Frontal cortex (tissue), 4 donors: ENCODE measurements around the gene LYST. TPM values are rescaled to one million over a fixed set of nuclear protein-coding genes. Genes with fewer than 3 reads are reported as not detected.
A peak's percentile ranks its signal among the peaks of the same experiment; 100 is the strongest.
"Not testable (repeated sequence)": the region's sequence is repeated elsewhere in the genome, so short reads cannot be mapped to it uniquely, and the experiment has no call there.

ENCODE experiments used
- DNase-seq, 2 donors: peaks; one replicate each; pipeline ENCODE4 v3.0.0; 2012; ENCODE audit warnings: low spot score in 2 of 2
- FAIRE-seq: peaks from 2 replicates; lab custom pipeline; 2012; peaks lifted over from hg19 to GRCh38; lab: Jason Lieb, UNC
- total RNA-seq: library from RNA; depleted of rRNA; stranded (reverse); fragments of >200 nt; gene quantifications from one replicate; pipeline ENCODE4 v1.2.3, GENCODE V29; 2014
- donor health status: control.
- donor health status: control.
- donor health status: control.

Gene LYST
- total RNA-seq, 1 donor from 2014 or later: 66.0 TPM

DNA sequence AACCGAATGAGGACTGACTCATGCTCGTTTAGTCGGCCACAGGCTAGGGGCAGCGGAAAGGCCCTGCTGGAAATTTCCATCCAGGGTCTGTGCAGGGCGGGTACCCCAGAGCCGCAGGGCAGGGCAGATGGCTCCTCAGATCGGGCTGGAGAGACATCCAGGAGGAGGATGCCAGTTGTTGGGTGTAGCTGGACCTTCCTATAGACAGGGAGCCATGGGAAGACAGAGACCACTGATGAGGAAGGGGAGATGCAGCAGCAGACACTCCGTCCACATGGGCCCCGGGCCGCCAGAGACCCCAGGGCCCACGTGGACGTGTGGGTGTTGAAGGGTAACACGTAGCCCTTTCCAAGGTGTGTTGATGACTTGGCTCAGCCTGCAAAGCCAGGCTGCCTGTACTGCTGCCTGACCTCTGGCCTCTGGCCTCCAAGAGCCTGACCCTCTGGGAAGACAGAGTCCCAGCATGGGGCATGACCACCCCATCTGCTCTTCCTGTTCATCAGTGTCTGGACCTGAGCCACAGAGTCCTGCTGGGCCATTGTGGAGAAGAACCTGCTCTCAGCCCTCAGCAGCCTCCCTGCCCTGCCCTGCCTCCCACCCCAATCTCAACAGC lies 221.9 kb downstream of the LYST start:
- DNase-seq (no peak), FAIRE-seq (no peak)

GRCh38 chr1:235643837-235644692 lies 222.6 kb downstream of the LYST start:
- no peak for DNase-seq
- FAIRE-seq: no peak

DNA sequence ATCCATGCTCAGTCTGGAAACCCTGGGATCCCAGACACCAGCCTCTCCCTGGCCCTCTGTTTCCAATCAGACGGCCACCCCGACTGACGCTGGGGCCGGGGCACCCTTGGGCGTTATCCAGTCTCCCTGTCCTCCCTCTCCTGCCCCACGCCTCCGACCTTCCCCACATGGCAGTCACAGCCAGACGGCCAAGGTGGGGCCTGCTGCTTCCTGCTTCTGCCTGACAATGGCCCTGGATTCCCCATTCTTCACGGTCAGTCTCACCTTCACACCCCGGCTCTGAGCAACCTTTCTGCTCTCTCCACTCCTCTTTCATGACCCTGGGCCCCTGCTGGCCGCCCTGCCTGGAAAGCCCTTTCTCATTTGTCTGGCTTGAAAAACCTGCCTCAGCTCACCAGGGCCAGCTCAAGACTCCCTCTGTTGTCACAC lies 223.7 kb downstream of the LYST start:
- FAIRE-seq: no peak
- DNase-seq: no peak

- DNase-seq (peak in 1 of 2 donors; percentile 40), FAIRE-seq (no peak)
Measured at GRCh38 chr1:235642011-235642942, 224.4 kb downstream of the LYST start.

- FAIRE-seq: no peak
- DNase-seq: no peak
Measured at GRCh38 chr1:235640580-235640979, 226.1 kb downstream of the LYST start.

DNA sequence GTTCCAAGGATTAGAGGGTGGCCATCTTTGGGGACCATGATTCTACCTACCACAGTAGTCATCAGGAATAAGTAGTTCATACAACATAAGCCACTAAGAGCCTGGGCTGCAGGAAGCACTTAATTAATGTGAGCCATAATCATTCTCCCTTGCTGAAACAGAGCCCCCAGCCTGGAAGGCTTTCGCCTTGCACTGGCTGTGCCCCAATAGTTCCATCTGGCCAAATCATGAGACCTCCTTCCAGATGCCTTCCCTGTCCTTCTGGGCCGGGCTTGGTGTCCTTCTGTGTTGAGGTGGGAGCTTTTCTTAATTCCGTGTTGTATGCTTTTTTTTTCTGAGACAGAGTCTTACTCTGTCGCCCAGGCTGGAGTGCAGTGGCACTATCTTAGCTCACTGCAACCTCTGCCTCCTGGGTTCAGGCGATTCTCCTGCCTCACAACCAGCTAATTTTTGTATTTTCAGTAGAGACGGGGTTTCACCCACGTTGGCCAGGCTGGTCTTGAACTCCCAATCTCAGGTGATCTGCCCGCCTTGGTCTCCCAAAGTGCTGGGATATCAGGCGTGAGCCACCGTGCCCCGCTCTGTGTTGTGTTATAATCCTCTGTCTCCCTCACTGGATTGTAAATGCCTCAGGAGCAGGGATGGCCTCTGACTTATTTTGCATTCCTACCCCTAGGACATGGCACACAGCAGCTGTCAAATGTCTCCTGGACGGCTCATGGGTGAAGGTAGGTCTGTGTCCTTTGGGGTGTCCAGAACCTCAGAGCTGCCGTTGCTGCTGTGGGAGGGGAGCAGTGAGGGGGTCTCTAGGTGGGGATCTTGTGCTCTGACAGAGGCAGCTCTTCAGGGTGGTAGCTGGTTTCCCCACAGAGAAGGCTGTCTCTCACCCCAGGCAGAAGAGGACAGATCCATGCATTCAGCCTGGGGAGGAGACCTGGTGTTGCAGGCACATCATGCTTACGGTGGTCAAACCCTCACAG lies 227.2 kb downstream of the LYST start:
- no peak for FAIRE-seq
- no peak for DNase-seq

- not testable (repeated sequence) for FAIRE-seq, DNase-seq
Measured at GRCh38 chr1:235638612-235639011, 228.1 kb downstream of the LYST start.

DNA sequence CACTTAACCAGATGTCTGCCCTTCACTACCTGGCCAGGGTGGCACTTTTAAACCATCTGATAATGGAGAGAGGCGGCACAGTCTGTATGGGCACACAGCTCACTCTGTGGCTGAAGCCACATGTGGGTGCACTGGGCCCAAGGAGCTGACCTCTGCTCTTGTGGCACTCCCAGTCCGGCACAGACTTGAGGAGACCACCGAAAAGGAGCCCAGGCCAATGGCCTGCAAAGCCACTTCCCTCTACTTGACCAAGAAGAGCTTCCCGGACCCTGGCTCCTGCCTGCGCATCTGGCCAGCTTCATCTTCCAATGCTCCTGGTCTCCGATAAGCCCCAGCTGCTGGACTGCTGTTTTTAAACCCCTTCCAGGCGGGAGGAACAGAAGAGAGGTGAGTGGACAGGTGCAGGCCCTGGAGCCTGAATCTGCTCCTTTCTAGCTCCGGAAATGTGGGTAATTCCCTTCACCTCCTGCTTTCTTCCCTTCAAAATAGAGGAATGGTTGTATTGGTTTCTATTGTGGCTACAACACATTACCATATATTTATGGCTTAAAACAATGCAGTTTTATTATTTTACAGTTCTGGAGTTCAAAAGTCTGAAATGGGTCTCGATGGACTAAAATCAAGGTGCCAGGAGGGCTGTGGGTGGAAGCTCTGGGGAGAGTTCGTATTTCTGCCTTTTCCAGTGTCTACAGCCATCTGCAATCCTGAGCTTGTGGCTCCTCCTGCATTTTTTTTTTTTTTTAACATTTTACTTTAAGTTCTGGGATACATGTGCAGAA lies 228.8 kb downstream of the LYST start:
- no peak for FAIRE-seq
- DNase-seq: no peak

GRCh38 chr1:235635938-235636662 lies 230.6 kb downstream of the LYST start:
- FAIRE-seq (no peak), DNase-seq (no peak)

DNA sequence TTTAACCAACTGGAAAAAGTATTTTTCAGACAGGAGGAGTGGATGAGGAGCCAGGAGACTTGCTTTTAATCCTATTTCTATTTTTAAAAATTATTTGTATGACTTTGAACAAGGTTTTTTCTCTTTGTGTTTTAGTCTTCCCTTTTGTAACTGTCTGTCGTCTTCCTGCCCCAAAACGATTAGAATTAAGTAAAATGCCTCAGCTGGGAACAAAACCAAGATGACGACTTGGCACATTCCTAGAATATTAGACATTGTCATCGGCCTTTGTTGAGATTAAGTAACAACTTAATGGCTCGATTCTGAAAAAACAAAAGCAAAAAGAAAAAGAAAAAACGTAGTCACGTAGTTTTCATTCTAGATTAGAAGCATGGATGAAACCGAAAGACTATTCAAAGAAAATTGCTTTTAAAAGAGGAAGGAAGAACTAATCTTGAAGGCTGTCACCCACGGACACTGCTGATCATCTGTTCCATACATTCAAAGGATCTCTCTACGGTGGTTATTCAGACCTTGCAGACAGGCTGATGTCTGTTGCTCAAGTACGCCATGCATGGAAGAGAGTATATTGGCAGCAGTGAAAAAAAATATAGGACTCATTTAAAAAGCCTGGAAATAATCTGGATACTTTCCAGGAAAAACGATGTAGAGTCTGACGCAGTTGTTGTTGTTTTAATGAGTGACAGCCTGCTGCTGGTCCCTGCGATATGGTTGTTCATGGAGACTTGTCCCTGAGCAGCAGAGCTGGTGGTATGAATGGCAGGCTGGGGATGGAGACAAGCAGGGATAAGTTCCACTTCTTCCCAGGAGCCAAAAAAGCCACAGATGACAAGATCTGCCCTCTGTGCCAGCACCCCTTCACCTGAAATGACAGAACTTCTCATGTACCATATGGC lies 234.0 kb downstream of the LYST start:
- no peak for DNase-seq
- no peak for FAIRE-seq

GRCh38 chr1:235631816-235632215 lies 234.9 kb downstream of the LYST start:
- FAIRE-seq: no peak
- no peak for DNase-seq

DNA sequence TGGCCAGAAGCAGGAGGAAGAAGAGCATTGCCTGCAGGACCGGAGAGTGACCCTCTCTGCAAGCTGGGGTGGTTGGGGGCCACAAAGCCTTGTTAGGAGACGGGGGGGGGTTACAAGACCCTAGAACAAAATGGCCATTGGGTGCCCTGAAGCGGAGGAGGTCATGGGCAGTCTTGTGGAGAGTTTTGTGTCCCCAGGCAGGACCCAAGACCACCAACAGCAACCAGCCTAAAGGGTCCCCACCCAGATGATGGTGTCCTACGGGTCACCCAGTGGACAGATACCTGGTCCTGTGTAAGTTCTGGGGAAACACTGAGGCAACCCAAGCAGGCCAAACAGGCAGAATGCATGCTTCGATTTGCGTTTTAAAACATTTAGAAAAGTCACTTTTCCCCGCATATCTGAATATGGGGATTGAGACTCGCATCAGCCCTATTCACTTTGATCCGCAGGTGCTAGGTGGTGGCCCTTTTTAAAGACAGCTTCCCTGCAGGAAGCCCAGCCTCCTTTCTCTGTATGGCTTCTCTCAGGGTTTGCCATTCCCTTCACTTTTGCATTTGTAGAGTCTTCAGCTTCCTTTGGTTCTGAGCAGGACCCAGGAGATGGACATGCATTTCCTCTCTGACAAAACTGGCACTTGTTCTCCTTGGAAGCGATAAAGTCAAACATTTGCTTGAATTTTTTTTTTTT lies 238.2 kb downstream of the LYST start:
- FAIRE-seq: no peak
- DNase-seq: no peak

DNA sequence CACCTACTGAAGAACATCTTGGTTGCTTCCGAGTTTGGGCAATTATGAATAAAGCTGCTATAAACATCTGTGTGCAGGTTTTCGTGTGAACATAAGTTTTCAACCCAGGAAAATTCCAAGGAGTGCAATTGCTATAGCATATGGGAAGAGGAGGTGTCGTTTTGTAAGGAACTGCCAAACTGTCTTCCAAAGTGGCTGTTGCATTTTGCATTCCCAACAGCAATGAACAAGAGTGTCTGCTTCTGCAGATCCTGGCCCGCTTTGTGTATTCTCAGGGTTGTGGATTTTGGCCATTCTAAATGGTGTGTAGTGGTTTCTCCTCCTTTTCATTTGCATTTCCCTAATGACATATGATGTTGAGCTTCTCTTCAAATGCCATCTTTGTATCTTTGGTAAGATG lies 240.9 kb downstream of the LYST start:
- DNase-seq (no peak), FAIRE-seq (no peak)

- FAIRE-seq (no peak), DNase-seq (no peak)
Measured at GRCh38 chr1:235625340-235625739, 241.4 kb downstream of the LYST start.

DNA sequence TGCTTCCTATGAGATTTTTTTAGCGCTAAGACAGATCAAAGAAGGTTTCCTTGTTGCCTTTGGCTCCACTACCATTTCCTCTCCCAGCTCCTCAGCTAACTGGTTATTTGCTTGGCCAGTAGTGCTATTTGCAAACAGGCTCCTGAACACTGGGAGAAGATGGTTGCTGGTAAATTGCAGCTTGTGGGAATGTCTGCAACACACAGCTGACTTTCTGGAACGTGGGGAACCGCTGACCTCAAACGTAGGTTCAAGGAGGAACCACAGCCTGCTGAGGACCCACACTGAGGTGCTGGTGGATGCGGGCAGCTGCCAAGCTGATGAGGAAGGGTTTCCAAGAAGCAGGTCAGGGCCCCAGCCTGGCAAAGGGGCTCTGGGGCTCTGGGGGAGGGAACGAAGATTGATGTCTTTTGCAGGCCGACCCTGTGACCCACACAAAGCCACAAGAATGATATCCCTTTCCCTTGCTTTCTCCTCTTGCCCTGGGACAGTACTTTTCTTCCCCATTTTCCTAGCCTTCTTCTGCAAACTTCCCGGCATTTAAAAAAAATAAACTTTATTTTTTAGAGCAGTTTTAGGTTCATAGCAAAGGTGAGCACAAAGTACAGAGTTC lies 241.9 kb downstream of the LYST start:
- FAIRE-seq (no peak), DNase-seq (no peak)
